Measurements from ENCODE around the gene EPM2A.

Gene EPM2A

DNA sequence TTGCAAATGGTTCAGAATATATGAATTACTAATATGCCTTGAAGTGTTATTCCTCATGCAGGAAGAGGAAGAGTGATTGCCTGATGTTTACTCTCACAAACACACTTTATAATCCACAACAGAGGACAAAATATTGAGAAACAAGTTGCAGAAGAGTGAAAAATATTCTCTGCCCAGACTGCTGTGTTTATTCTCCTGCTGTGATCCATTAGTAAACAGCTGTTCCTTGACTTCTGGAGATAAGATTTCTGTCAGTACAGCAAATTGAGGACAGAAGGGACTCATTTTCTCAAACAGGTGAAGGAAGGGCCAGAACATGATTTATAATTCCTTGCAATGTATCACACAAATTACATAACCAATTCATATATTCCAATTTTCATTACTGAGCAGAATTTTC, 148.0 kb downstream of the EPM2A start:
- no peak for DNase-seq

DNA sequence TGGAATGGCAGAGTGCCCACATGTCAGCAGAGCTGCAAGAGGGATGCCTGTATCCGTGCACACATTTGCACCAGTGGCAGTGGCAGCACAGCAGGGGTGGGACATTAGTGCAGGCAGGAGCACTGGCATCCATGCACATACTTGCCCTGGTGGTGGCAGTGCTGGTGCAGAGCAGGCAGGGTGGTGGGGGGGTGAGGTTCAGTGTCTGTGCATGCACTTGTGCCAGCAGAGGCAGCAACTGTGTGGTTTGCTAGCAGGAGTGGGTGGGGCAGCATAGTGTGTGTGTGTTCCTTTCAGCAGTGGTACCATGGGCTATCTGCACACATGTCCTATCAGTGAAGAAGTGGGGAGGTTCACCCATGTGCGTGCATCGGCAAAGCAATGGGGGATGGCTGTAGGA, 151.6 kb downstream of the EPM2A start:
- no peak for DNase-seq
